ENCODE measurements around the gene VSTM4.

The VSTM4 gene

DNA sequence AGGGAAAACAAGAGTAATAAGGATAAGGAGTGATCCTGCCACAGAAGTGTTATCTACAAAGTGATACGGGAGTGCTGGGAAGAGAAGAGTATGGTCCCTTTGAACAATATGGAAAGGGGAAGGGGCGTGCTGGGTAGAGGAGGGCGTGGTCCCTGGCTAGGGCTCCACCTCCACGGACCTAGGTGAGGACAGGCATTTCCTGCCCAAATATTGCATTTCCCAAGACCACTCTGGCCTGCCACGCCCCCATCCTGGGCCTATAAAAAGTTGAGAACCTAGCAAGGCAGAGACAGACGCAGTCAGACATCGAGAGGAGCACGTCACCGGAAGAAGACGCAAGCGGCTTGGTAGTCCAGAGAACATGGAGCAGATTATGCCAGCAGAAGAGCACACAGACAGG is 22.8 kb downstream of the VSTM4 start:
- DNase-seq (ENCODE audit: low read depth, low spot score) = no peak

DNA sequence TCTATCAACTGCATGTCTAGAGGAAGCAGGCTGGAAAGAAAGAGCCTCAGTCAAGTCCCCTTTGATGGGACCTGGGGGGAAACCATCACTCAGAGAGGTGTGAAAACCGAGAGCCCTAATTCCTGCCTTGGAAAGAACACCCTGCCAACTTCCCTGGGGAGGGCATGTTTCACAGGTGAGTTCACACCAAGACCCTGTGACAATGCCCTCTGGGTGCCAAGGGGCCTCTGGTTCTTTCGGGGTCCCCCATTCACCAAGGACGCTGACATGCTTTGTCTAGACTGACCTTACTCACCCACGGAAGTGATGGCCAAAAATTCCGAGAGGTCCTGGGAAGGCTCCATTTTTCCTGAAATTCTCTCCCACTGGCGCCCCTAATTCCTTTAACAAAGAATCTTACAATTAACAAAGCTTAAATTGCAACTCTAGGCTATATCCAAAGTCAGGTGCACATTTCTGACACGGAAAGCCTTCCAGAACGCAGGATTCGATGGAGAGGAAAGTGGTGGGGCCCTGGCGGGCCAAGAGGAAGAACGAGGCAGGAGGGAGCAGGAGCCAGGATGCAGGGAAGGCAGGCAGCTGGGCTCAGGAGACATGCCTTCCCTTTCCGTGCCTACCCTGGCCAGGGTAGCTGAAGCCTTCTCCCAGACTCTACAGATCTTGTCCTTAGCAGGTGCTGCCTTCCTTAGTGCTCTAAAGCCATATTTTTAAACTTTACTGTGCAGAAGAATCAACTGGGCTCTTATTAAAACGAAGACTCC is 23.7 kb downstream of the VSTM4 start:
- DNase-seq (ENCODE audit: low read depth, low spot score) = no peak

DNA sequence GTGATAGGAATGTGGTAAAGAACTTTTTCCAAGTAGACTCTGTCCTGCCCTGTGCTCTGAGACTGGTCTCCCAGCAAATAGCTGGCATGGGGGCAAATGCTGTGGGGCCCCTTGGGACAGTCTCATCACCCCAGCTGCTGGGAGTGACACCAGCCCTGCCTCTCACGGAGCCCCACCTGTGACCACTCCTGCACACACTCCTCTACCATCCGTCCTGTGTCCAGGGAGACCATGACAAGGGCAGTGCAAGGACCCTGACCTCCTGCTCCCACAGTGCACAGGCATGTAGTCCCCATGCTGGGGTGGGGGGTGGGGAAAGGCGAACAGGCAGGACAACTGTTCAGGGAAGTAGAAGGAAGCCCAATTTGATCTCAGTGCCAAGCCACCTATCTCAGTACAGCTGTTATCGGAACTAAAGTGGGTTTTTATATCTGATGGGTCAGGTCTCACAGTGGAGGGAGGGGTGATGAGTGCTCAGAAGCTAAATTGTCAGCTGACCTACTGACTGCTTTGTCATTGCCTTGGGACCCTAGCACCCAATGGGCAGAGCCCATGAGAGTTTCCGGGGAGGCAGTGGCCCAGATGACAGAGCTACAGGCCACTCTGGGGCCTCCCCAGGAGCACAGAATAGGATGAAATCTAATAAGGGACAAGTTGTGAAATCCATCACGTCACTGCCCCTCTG is 24.5 kb downstream of the VSTM4 start:
- DNase-seq (ENCODE audit: low read depth, low spot score) = no peak

DNA sequence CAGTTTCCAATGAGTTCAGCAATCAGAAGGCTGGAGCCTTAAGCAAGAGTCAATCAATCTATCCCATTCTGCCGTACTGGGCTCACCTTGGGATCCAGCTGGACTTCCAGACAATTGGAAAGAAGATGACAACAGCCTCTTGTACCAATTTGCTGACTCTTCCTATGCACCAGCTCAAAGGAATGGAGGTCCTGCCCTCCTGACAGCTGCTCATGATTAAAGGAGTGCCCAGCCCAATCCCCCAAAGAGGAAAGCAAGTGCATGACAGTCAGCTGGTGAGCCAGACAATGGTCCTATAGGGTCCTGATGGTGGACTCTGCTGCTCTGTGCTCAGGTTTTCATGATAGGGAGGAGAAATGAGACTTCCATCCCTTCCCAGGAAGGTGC is 25.1 kb downstream of the VSTM4 start:
- DNase-seq (ENCODE audit: low read depth, low spot score) = no peak

DNA sequence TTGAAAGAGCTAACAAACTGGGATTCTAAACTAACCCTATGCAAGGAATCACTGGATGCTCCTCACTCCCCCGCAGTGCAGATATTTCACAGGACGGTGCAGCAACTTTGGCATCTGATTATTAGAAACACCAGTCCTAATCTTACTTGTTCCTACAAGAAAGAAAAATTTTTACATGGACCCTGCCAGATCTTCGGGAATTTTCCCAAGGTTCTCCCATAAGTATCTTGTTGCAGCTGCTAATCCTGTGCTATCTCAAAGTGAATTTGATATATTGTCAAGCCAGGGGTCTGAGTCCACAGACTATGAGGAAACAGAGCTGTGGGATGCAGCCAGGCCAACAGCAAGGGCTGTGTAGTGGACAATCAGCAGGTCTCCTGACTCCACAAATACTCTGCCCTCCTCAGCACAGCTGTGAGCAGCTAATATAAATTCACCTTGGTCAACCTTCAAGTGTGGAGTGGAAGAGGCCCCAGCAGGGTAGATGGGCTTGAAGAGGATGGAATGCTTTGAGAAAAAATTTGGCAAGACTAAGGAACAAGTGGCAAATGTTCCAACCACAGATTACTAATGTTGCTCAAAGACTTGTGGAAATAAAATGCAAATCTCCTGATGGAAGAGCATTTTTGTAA is 25.6 kb downstream of the VSTM4 start:
- peak; percentile 53 for DNase-seq (ENCODE audit: low read depth, low spot score)

DNA sequence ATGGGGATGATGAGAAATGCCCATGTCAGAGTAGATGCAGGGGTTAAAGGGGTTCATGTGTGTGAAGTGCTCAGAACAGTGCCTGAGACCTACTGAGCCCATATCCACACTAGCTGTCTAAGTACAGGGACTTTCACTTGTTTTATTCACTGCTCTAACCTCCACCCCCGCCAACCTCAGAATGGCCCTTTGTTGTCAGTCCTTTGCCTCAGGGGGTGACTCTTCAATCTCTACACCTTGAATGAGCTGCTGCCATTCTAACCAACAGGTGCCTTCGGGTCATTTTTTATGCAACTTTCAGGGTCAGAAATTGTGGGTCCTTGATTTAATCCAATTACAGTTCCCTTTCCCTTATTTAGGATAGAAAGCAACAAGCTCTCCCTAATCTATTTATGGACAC is 26.2 kb downstream of the VSTM4 start:
- DNase-seq (ENCODE audit: low read depth, low spot score) = no peak

DNA sequence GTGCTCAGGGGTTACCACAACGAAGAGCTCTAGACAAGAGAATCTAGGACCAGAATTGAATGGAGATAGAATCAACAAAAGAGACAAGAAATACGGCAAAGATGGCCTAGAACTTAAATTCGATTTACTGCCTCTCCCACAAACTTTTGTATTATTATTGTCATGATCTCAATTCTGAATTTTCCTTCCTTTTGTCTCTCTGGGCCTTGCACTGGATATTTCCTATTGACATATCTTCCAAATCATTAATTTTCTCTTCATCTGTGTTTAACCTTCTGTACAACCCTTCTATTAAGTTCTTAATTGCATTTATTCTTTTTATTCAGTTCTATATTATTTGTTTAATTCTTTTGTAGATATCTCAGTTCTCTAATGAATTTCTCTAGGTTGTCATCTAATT is 28.4 kb downstream of the VSTM4 start:
- no peak for DNase-seq (ENCODE audit: low read depth, low spot score)

DNA sequence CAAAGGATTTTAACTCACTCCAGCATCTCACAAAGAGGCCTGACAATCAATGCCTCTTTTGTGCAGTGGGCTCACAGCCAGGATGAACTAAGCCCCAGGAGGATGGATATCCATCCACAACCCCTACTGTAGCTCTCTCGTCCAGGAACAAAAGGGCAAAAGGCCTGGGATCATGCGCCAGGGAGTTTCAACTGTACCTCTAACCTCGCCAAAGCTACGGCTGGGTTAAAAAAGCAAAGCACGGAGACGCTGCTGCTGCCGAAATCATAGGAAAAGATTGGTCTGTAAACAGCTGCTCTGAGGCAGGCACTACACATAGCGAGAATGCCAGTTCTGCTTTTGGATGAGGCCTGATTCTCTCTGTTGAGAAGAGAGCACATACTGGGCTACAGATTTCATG is 32.1 kb downstream of the VSTM4 start:
- peak; percentile 60 for DNase-seq (ENCODE audit: low read depth, low spot score)

DNA sequence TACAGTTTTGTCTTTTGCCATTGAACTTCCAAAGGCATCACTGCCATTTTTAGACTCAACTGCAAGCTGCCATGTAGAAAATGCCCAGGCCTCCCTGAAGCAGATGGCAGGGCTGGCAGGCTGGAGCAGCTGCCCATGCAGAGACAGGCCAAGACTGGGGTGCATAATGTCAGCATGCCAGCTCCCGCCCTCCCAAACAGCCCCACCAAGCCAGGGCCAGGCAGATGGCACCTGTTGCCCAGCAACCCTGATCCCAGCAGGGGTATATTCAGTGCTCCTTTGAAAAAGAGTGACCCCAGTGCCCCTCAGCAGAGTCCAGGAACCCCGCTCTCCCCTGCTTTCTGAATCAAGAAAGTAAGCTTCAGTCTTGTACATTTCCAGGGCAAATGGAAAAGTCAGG is 32.6 kb downstream of the VSTM4 start:
- DNase-seq (ENCODE audit: low read depth, low spot score) = no peak

DNA sequence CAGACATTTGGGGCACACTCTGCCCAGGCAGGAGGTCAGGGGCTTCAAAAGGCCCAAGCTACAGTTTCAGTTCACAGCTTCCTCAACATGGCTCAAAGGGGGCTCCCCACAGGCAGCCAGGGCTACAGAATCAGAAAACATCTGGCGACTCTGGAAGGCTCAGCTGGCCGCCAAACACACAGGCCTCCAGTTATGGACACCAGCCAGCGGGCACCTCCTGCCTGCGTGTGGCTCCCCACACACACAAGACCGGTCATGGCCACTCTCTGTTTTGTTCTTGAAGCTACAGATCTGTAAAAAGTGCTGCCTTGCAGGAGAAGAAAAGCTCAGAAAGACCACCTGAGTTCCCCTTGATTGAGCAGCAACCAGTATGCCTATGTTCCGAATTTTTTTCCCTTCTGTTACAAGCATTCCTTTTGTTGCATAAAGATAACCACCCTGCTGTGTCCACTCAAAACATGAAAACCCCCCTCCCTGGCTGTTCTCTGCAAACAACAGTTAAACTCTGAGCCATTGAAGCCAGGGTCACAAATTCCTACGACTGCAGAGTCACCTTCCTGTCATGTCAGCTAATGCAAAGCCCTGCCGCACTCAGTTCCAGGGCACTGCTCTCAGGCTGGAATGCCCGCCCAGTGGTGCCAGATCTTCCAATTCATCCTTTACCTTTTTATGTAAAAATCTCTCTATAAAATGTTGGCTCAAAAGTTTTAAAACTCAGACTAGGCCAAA is 33.6 kb downstream of the VSTM4 start:
- peak; percentile 40 for DNase-seq (ENCODE audit: low read depth, low spot score)

DNA sequence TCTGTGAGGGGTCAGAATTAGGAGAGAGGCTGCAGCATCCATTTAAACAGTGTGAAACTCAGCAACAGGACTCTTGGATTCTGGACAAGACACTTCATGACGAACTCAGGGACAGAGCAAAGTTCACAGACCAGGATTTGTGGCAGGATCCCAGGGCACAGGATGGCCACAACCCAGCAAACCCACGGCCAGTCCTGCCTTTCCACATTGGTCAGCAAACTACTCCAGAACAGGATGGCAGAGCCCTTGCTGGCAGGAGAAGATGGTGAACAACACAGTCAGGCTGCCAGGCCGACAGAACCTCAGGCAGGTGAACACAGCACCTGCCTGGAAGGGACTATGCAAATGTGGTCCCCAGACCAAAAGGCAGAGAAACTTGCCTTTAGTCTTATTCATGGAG is 34.4 kb downstream of the VSTM4 start:
- DNase-seq (ENCODE audit: low read depth, low spot score) = no peak

DNA sequence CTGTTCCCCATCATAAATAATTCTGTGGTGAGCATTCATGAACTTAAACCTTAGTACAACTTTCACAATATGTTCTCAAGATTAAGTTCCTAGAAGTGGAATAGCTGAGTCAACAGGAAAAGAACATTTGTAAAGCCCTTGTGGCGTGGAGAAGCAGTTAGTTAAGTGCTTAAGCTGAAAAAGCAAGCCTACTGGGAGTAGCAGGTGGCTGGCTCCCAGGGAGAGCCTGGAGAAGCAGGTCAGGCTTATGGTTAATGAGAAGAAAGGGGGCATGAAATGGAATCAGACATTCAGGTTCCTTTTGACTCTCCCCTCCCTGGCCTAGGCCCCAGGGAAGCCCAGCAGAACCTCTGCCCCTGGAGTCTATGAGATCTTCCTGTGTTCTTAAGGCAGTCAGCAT is 35.3 kb downstream of the VSTM4 start:
- DNase-seq (ENCODE audit: low read depth, low spot score) = no peak

DNA sequence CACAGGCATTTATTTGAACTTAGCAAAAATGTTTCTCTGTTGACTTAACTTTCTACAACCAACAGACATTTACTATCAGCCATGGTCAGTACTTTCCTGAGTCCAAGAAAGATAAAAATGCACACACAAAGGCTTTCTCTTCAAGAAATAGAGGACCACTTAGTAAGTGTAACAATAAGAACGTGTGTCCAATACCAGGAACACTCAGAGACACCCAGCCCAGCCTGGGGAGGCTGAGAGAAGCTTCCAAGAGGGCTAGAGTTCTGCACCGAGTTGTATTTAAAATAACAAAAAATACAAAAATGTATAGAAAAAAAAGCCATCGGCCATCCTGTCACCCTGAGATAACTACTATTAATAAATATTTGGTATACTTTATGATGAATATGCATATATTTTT is 35.8 kb downstream of the VSTM4 start:
- DNase-seq (ENCODE audit: low read depth, low spot score) = no peak

DNA sequence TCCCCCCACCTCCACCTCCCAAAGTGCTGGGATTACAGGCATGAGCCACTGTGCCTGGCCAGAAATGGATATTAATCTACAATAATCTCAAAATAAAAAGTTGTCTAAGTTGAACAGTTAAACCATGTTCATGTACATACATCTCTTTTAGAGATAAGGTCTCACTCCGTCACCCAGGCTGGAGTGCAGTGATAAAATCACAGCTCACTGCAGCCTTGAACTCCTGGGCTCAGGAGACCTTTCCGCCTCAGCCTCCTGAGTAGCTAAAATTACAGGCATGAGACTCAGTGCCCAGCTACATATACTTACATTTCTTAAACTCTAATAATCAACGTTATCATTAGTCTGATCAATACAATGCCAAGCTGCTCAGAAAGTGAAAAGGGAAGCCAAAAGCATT is 36.2 kb downstream of the VSTM4 start:
- DNase-seq (ENCODE audit: low read depth, low spot score) = no peak

DNA sequence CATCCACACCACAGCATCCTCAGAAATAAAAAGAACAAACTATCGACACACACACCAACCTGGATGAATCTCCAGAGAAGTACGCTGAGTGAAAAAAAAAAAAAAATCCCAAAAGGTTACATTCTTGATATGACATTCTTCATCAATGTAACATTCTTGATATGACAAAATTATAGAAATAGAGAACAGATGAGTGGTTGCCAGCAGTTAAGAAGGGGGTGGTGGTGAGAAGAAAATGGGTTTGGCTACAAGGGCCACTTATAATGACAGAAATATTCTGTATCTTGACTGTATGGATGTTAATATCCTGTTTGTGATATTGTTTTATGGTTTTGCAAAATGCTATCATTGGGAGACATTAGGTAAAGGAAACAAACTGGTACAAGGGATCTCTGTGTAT is 36.9 kb downstream of the VSTM4 start:
- no peak for DNase-seq (ENCODE audit: low read depth, low spot score)

DNA sequence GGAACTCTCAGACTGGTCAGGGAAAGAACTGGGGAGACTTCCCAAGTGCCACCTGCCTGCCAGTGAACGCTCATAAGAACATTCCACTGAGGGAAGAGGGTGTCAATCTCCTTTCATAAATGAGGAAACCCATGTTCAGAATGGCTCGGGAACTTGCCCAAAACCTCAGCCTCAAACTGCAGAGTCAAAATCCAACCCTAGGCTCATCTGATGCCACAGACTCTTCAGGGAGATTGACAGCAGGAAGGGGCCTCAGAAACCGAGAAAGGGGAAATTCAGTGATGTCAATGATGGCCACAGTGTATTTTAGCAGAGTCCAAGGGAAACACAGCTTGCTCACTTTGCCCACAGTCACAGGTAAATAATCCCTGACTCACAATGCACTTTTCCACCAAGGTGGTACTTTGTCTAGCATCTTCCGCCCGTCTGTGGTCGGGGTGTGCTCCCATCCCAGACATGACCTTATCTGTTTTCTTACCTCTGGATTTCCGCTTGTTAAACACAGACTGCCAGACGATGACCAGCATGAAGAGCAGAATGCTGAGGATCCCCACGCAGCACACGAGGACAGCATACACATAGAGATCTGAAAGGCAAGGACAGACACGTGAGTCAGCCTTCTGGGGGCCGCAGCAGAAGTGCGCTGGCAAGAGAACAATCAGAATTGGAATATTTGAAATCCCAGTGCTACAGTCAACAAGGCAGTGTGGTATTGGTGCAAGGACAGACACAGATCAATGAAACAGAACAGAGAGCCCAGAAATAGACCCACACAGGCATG is 38.4 kb downstream of the VSTM4 start:
- DNase-seq (ENCODE audit: low read depth, low spot score) = no peak

DNA sequence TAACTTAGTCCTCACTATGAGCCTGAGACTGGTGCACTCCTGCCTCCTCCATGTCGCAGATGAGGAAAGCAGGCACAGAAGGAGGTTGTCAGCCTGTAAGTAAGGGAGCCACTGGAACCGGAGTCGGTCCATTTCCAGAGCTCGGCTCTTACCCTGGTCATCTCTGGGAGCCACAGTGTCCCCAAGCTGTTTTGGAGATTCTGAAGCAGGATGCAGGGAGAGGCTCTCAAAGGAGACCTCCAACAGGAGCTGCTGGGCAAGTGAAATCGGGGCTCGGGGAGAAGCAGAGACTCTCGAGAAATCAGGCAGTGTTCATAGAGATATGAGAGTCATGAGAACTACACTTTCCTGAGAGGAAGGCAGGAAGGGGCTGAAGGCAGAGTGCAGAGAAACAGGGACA is 39.0 kb downstream of the VSTM4 start:
- DNase-seq (ENCODE audit: low read depth, low spot score) = no peak

DNA sequence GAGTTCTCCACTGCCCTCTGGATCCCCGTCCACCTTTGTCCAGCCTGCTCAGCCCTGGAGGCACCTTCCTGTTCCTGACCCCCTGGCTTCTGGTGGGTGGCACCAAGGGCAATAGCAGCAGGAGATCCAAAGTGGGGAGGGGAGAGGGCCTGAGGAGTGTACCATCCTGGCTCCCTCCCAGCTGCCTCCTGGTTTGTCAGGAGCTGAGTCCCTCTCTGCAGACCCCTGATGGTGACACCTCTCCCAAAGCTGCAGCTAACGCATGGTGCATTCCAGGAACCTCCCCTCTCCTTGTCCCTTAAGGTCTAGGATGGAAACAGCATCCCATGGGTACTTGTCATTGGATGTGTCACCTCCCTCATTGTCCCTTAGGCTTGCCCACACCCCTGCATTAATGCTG is 39.6 kb downstream of the VSTM4 start:
- no peak for DNase-seq (ENCODE audit: low read depth, low spot score)

DNA sequence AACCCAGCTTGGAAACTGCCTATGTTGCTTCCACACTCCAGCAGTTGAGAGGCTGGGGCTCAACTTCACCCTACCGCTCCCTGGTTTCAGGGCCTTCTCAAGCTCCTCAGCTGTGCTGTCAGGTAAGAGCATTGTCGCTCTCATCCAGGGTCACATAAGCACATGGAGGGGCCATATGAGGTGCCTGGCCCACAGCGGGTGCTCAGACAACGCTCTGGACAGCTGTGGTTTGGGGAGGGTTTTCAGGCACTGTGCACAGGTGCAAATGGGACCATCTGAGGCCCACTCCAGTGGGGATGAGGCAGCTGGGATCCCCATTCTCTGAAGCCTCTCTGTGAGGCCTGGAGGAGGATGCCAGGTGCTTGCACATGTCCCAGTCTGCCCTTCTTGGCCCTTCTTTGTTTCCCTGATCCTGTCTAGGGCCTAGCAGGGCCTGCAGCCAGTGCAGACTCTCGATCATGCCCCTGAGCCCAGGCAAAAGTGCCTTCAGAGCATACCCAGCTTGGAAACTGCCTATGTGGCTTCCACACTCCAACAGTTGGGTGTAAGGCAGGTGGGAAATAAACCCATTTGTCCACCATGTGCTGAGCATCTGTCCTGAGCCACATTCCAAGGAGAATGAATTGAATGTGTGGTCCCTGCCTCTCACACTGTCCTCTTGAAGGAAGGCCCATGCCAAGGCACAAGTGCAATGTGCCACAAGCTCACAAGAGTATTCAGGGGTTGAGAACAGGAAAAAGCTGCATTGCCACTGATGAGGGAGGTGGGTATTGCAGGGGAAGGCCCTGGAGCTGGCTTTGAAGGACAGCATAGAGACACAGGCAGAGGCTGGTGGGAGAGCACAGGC is 40.3 kb downstream of the VSTM4 start:
- no peak for DNase-seq (ENCODE audit: low read depth, low spot score)

DNA sequence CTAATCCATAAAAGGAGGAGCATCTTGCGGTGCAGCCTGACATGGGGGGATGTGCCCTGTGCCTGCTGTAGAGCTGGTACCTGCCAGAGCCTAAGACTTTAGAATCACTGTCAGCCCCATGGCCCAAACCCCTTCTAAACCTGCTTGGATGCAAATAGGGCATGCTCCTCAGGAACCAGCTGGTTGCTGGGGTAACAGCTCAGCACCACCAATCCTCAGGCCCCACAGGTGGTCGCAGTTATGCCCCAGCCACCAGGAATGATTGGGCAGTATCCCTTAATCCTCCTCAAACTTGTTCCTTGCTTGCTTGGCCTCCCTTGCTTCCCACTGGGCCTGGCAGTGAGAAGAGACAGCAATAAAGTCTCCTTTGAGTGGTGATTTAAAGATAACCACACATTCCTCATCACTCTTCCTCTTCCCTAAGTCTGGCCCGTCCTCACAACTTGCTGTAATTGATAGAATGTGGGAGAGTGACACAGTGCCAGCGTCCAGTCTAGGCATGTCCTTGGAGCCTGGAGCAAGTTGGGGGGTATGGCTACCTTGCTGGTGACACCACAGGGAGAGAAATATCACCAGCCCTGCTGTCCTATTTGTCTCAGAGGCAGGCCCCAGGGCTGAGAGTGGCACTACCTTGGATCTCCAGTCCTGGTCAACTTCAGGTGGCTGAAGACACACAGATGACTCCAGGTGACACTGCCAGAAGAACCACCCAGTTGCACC is 43.0 kb downstream of the VSTM4 start:
- no peak for DNase-seq (ENCODE audit: low read depth, low spot score)
